HG03135 (cell line): ENCODE data around the gene SLC29A2.
A peak's percentile ranks its signal among the peaks of the same experiment; 100 is the strongest.

Source experiments
- ATAC-seq: cut with Tn5 transposase; IDR thresholded peaks from one replicate; pipeline ENCODE4 v1.9.1; 2021; ENCODE audit warnings: mild to moderate bottlenecking, moderate library complexity; ENCODE audit not compliant: unreplicated experiment

SLC29A2 gene

DNA sequence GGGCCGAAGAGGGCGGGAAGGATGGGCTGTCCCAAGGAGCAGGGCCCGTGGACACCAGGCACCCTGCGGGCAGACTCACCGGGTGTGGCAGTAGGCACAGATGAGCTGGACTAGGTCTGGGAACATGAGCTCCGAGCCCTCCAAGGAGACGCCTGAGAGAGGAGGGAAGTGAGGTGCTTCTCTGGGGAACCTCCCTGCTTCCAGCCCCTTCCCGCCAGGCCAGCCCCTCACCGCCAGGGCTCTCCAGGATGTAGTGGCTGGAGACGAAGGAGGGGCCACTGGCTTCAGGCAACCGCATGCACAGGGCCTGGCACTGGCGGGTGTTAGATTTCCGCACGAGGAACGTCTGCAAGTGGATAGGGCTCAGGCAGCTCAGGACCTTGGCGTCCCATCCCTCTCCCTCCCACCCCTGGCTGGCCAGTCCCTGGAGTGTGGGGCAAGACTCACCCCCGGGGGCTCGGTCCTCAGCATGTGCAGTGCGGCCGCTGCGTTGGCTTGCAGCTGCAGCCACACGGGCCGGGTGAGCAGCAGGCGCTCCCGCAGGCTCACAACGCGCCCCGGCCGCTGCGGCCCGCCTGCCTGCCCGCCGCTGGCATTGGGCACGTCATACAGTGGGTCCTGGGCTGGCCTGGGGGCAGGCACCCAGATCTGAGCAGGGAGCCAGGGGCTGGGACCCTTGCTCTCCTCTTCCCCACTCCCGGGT, 35.9 kb downstream of the SLC29A2 start:
- no peak for ATAC-seq

DNA sequence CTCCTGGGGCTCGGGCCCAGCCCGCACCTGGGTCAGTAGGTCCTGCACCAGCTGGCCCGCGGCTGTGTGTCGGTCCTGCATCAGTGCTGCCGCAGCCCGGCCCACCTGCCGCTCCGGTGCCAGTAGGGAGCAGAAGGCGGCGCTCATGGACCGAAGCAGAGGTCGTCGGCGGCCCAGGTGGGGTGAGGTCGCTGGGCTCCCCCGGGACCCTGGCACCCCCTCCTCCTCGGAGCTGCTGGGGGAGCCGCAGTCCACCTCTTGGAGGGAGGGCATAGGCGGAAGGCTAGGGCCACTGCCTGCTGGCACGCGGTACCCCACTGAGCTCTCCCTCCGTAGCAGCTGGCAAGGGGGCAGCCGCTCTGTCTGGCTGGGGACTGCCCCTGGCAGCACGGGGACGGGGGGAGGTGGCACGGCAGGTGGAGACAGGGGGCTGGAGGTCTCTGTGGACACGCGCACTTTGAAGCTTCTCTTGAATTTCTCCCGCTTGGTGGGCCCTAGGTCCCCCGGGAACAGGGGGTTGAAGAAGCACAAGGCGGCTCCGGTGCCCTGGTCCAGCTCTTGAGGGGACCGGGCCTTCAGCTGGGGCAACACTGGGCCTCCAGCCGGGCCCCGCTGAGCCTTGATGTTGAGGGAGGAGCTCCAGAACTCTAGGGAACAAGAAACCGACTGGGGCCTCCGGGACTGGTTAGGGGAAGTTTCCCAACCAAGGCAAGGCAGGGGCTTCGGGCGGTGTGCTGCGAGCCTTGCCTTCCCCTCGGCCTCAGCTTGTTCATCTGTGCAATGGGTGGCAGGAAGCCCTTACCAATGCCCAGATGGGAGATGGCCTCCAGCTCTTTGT, 36.7 kb downstream of the SLC29A2 start:
- ATAC-seq = no peak

DNA sequence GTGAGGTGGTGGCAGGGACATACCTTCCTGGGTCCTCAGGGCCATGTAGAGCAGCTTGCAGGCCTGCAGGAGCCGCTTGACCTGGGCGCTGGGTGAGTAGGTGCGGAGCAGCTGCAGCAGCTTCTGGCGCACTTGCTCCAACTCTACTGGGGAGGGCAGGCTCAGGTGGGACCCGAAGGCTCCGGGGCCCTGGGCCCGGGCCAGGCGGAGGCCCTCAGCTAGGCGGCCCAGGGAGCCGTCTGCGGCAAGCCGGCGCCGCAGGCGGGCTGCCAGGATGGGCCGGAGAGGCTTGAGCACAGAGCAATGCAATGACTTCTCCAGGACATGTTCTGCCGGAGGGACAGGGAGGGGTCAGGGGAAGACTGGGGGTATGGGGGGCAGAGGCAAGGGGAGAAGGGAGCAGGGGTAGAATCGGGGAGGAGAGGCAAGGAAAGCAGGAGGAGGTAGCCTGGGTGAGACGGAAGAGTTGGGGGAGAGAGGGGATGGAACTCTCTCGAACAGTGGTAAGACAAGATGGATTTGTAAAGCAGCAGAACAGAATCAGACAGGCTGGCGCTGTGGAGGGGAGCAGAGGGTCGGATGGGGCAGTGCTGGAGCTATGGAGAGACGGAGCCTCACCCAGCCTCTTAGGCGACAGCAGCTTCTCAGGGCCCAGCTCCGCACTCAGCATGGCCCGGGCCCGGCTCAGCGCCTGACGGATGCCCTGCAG, 37.5 kb downstream of the SLC29A2 start:
- no peak for ATAC-seq

DNA sequence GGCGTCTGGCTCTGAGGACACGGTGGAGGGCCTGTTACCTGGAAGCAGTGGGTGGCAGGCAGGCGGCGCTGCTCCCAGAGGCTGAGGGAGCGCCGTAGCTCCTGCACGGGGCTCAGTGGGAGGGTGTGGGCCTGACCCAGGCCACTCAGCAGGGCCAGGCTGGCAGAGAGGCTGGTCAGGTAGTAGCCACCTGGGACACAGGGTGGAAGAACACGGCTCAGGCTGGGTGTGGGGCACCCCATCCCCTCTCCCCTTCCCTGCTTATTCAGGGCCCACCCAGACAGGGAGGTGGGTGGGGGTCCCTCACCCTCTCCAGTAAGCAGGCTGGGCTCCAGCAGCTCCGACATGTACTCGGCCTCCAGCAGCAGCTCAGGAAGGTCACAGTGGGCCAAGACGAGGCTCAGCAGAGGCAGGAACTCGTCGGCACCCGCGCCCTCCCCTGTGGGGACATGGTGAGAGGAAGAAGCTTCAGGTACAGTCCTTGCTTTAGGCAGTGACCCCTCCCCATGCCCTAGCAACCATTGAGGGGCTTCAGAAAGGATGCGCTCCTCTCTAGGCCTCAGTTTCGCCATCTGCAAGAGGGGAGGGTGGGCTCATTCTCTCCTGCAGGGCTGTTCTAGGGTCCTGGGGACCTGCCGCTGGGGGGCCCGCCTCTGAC, 38.2 kb downstream of the SLC29A2 start:
- no peak for ATAC-seq

DNA sequence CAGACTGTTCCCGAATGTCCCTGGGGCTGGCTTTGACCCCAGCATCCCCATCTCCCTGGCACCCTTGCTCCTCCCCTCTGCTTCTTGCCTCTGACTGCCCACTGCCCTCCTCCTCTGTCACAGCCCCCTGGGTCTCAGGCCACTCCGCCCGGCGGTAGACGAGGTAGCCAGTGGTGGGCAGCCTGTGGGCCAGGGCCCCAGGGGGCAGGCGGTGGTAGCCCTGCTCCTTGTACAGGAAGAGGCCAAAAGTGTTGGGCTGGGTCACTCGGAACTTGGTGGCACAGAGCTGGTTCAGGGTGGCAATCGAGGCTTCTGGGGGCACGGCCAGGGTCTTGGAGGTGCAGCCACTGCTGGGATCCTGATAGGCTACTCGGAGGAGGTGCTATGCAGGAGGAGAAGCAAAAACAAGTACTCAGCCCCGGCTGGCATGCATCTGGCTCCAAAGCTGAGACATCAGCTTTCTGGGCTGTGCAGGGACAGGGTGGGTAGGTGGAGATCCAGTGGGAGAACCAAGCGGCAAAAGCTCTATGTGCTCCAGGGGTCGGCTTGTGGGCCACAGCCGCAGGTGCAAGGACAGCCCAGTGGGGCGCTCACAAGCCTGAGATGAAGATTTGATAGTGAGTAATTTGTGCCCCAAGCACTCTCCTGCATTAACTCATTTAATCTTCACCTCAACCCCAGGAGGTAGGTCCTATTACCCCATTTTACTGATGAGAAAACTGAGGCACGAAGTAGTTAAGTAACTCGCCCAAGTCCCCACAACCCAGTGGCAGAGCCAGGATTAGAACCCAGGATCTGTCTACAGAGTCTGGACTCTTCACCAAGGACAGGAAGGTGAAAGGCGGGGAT, 39.0 kb downstream of the SLC29A2 start:
- no peak for ATAC-seq

DNA sequence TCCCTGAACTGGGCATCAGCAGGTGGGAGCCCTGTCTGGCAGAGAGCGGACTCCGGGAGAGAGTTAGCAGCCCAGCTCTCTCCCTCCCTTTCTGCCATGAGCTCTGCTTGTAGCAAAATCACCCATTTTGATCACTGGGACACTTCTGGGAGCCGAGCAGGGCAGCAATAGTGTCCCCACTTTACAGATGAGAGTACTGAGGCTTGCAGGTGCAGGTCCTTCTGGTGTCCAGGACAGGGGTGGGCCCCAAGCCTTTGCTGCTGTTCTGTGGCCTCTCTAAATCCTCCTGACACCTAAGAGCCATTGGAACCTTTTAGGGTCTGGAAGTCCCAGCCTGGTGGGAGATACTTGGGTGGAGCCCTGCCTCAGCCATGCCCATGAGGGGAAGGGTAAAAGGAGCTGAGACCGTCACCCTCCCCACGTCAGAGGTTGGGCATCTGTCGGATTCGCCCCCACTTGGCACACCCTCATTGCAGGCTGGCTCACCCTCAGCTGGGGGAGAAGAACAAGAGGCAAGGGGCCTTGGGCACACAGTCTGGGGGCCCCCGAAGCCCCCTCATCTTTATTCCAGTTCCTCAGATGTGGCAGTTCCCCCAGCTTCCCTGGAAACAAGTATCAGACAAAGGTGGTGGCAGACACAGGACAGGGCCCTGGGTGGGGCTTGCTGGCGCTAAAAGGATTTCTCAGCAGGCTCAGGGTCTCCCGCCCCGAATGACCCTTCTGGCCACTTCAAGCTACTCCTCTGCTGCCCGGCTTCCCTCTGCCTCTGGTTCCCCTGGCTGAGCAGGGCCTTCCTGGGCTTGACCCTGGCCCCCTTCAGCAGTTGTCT, 39.8 kb downstream of the SLC29A2 start:
- no peak for ATAC-seq

DNA sequence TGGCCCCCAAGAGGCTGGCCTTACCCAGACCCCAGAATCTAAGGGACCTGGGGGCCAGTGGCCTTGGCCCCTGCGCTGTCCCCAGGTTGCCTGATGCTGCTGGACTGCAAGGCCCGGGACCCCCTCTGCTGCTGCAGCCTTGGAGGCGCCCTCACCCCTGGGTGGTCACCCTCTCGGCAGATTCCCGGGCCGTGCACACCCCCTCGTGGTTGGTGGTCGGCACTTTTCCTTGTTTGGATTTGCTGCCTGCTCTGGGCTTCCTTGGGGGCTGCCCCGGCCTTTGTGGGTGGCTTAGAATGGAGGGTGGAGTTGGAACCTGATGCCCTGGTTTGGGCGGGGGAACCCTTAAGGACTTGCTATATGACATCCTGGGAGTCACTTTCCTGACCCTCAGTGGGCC, 40.6 kb downstream of the SLC29A2 start:
- ATAC-seq = no peak

DNA sequence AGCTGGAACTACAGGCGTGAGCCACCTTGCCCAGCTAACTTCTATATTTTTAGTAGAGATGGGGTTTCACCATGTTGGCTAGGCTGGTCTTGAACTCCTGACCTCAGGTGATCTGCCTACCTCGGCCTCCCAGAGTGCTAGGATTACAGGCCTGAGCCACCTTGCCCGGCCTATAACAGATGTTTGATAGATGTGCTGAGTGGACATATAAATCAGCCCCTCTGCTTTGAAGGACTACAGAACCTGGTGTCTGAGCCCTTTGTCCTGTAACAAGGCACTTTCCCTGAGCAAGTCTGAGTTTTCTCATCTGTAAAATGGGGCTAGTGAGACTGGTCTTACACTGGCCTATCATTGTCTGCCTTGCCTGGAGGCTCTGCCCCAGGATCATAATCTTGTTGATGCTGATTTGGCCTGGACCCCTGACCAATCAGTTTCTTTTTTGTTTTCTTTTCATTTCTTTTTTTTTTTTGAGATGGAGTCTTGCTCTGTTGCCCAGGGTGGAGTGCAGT, 42.3 kb downstream of the SLC29A2 start:
- ATAC-seq = no peak

DNA sequence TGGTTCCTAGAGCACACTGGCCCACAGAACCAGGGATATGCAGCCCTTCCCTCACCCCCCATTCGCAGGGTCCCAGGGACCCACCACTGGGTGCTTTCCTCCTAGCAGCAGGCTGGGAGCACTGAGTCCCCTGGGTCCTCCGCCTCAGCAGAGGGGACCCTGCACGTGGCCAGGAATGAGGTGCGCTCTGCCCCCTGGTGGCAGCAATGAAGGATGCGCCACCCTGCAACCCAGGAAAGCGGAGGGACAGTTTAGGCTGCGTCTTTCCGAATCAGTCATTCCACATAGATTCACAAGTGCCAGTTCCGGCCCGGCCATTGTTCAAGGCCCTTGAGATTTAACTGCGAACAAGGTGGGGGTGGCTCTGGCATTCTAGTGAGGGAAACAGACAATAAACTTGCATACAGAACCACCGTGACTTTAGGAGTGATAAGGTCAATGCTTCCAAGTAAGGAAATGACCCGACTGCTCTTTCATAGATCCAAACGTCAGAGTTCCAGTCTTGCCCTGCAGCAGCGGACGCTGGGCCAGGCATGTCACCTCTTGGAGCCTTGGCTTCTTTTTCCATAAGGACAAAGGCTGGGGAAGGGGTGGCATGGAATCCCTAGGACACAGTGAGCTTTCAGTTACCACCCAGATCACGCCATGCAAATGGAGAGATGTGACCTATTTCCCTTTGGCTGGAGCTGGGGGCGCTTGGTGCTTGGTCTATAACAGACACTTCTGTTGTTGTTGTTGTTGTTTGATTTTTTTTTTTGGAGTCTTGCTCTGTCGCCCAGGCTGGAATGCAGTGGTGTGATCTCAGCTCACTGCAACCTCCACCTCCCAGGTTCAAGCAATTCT, 43.0 kb downstream of the SLC29A2 start:
- peak; percentile 62 for ATAC-seq

DNA sequence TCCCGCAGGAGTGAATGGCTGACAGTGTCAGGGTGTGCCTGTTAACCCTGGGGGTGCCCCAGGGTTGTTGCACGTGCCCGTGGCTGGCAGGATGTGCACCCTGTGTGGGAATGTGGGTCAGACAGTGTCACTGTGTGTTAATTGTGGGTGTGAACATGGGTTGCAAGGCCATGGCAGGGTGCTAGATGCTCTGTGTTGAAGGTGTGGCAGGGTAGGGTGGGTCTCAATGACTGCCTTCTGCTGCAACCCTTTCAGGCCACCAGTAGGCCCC, 43.6 kb downstream of the SLC29A2 start:
- ATAC-seq = no peak

DNA sequence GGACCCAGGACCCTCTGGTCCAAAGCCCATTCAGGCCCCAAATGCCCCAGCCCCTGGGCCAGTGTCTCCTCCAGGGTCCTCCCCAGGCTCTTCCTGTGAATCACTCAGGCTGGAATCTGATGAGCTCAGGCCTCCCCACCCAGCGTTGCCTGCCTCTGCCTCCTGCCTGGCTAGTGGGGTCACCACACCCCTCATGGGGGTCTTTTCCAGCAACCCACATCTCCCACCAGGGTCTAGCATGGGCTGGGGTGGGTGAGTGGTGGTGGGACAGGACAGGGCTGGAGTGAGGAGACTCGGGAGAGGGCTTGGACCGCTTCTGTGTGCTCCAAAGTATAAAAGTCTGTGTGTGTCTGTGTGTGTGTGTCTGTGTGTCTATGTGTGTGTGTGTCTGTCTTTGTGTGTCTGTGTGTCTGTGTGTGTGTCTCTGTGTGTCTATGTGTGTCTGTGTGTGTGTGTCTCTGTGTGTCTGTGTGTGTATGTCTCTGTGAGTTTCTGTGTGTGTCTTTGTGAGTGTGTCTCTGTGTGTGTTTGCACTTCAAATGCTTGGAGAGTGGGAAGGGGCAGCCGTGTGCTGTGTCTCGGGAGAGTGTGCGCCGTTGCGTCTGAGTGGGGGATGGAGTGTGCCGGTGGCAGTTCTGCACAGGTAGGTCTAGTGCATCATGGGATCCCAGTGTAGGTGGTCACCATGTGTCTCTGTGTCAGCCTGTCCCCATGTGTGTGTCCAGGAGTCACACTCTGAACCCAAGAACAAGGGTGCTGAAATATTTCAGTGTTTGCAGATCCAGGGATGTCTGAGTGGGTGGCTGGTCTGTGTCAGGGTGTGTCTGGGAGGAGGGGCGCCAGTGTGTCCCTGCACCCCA, 44.2 kb downstream of the SLC29A2 start:
- no peak for ATAC-seq

DNA sequence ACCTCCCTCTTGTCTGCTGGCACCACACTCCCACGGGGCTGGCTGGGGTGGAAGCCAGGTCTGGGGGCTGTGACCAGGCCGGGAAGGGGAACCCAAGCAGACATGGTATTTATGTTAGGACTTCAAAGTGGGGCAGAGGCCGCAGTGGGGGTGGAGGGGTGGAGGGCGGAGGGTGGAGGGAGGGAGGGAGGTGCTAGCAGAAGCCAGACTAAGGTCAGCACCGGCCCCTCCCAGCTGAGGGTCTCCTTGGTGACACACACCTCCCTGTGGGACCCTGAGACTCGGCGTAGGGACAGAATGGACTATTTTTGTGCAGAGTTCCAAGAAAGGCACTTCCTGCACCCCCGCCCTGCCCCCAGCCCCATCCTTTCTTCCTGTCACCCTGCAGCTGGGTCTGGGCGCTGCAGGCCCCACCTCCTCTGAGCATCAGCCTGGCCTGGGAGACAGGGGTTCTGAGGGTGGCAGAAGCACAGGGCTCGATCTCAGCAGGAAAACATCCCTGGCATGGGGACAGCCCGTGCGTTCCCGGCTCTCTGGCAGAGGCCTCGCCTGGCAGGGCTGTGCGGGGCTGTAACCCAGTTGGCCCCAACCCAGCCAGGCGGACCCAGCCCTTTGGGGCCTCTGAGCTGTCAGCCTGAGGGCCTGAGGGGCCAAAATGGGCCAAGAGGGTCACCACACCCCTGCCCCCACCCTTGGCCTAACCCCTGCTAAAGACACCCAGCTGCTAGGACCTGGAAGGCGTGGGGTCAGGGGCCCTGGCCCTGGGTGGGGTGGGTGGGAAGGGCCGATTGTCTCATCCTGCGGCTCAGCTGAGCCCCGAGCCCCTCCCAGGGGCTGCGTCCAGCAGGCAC, 45.1 kb downstream of the SLC29A2 start:
- no peak for ATAC-seq

DNA sequence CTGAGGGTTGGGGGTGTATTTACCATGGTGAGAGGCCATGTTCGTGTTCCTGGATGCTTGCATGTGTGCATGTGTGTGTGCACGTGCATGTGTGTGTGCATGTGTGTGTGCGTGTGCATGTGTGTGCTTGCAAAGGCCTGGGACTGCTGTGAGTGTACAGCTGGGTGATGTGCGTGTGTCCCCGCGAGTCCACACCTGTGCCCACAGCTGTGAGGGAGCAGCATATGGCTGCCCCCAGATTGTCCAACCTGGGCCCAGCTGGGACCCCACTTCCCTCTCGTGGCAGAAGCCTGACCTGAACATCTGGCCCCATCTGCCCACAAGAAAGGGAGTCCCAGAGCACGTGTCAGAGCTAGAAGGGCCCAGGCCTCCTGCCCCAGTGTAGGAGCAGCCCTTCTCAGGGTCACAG, 46.3 kb downstream of the SLC29A2 start:
- ATAC-seq = no peak

DNA sequence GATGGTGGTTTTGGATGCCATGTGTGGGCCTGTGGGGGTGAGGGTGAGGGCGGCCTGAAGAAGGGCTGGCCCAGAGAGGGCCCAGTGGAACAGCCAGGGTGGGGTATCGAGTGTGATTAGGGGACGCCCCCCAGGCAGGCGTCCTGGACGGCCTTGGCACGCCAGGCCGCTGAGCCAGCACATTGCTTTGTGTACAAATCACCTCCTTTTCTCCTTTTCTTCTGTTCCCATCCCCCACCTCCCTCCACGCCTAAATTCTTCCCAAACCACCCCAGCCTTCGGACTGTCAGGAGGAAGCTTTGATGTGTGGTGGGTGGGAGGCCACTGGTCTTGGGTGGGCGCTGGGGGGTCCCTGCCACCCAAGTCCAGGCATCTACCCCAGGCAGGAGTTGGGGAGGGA, 46.9 kb downstream of the SLC29A2 start:
- ATAC-seq = no peak

DNA sequence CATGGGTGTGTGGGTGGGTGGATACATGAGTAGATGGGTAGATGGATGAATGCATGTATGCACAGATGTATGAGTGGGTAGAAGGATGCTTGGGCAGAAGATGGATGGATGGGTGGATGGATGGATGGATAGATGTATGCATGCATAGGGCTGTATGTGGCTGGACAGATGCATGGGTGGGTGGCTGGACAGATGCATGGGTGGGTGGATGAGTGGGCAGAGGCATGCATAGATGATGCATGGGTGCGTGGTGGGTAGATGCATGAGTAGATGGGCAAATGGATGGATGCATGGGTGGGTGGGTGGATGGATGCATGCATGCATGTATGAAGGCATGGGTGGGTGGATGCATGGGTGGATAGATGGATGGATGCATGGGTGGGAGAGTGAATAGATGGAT, 47.9 kb downstream of the SLC29A2 start:
- ATAC-seq = no peak

DNA sequence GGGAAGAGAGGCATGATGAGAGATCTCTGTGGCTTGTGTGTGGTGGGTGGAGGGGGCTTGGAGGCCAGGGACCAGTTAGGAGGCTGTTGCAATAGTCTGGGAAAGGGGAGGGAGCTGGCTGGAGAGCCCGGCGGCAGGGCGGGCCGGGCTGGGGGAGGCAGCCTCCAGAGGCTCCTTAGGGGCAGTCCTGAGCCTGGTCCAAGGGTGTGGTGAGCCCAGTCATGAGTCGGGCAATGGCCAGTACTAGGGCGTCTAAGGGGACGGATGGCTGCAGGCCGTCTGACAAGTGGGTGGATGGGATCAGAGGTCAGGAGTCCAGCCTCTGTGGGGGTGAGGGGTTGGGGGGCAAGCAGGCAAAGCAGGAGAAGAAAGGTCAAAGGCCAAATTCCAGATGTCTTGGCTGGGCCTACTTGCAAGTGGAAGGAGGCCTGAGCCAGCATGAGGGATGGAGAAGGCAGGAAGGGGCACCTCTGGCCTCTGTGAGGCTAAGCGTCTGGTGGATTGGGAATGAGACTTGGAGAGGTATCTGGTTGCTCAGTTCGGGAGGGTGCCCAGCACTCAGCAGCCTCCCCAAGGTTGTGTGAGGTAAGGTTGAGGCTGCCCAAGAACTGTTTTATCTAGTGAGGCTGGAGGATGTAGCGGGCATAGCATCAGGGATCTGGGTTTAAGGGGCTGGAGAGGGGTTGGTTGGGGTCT, 48.7 kb downstream of the SLC29A2 start:
- no peak for ATAC-seq
